HUDEP-2 (cell line): ENCODE data around the gene FAM50A.

ENCODE experiments used
- DNase-seq, 76 experiments: peaks; one replicate each; lab custom pipeline; 2025; ENCODE audit not compliant: unreplicated experiment in 76 of 76; lab: John Stamatoyannopoulos, UW

The FAM50A gene

DNA sequence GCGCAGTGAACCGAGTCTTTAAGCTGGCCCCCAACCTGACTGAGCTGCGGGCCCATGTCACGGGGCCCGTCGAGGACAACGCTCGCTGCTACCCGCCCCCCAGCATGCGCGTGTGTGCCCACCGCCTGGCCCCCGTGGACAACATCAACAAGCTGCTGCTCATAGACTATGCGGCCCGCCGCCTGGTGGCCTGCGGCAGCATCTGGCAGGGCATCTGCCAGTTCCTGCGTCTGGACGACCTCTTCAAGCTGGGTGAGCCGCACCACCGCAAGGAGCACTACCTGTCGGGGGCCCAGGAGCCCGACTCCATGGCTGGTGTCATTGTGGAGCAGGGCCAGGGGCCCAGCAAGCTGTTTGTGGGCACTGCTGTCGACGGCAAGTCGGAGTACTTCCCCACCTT lies 16.4 kb downstream of the FAM50A start:
- no peak for DNase-seq

DNA sequence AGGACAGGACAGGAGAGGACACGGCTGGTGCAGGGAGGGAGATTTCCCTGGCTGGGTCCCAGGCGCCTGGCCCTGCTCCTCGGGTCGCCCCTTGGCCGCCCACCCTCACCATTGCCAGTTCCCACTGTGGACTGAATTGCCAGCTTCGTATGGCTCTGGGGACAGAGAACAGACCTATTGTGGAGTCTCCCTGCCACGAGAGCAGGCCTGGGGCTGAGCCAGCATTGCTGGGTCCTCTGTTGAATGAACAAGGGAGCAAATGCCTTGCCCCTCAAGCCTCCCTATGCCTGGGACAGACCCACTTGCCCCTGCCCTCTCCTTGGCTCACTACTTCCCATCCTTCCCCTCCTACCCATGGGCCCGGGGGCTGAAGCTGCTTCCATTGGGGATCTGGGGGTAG lies 18.5 kb downstream of the FAM50A start:
- no peak for DNase-seq

DNA sequence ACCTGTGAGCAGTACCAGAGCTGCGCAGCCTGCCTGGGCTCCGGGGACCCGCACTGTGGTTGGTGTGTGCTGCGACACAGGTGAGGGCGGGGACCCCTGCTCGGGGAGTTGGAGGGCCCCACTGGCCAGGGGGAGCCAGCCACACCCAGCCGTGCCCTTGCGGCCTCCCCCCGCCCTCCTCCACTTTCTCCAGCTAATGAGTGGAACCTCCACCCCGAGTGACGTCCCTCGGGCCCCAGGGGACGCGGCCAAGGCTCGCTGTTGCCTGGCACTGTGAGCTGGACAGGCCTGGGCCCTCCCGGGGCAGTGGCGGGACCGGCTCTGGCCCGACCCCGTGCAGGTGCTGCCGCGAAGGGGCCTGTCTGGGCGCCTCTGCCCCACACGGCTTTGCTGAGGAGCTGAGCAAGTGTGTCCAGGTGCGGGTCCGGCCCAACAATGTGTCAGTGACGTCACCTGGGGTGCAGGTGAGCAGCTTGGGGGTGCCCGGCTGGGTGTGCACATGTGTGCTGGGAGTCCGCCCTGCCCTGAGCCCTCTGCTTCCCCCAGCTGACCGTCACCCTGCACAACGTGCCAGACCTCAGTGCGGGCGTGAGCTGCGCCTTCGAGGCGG lies 19.8 kb downstream of the FAM50A start:
- no peak for DNase-seq

DNA sequence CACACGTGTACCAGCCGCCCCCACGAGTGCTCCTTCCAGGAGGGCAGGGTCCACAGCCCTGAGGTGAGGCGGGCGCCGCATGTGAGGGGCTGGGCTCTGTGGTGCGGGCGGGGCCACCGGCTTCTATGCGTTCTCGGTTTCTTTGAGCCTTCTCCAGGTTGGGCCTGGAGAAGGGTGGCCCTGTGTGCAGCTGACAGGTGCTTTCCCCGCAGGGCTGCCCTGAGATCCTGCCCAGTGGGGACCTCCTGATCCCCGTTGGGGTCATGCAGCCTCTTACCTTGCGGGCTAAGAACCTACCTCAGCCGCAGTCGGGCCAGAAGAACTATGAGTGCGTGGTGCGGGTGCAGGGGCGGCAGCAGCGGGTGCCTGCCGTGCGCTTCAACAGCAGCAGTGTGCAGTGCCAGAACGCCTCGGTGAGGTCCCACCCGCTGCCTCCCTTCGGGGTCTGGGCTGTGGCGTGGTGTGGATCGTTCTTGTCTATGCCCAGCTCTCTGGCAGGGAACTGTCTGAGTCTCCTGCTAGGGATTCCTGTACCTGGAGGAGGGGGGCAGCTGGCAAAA lies 20.9 kb downstream of the FAM50A start:
- DNase-seq = no peak

DNA sequence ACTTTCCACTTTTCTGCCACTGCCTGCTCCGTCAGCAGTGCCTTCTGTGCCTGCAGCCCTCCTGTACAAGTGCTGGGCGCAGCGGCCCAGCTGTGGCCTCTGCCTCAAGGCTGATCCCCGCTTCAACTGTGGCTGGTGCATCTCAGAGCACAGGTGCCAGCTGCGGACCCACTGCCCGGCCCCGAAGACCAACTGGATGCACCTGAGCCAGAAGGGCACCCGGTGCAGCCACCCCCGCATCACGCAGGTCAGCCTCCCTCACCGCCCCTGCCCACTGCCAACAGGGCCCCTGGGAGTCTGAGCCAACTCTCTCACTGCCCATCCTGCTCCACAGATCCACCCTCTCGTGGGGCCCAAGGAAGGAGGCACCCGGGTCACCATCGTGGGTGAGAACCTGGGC lies 21.7 kb downstream of the FAM50A start:
- DNase-seq = no peak

DNA sequence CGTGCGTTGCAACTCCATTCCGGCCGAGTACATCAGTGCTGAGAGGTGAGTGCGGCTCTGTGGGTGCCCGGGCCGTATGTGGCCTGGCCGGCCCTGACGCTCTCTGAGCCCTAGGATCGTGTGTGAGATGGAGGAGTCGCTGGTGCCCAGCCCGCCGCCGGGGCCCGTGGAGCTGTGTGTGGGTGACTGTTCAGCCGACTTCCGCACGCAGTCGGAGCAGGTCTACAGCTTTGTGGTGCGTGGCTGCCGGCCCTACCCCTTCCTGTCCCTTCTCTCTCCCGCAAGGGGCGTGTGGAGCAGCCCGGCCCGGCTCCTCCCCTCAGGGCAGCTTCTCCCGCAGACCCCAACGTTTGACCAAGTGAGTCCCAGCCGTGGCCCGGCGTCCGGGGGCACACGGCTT lies 22.1 kb downstream of the FAM50A start:
- no peak for DNase-seq

DNA sequence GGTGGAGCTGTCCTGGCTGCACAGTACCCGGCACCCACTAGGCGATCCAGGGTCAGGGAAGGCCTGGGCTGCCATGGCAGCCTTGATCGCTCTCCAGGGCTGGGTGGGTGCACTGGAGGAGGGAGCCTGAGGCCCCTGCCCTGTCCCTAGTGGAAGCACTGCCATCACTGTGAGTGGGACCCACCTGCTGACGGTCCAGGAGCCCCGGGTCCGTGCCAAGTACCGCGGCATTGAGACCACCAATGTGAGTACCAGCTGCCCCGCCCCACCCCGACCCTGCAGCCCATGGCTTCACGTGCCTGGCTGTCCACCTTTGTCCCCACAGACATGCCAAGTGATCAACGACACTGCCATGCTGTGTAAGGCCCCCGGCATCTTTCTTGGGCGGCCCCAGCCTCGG lies 23.0 kb downstream of the FAM50A start:
- DNase-seq = no peak

DNA sequence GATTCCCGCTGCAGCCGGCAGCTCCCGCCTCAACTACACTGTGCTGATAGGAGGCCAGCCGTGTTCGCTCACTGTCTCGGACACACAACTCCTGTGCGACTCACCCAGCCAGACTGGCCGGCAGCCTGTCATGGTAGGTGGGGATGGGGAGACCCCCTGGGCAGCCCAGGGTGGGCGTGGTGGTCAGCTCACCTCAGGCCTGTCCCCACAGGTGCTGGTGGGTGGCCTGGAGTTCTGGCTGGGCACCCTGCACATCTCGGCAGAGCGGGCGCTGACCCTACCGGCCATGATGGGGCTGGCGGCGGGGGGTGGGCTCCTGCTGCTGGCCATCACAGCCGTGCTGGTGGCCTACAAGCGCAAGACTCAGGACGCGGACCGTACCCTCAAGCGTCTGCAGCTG lies 23.6 kb downstream of the FAM50A start:
- no peak for DNase-seq

DNA sequence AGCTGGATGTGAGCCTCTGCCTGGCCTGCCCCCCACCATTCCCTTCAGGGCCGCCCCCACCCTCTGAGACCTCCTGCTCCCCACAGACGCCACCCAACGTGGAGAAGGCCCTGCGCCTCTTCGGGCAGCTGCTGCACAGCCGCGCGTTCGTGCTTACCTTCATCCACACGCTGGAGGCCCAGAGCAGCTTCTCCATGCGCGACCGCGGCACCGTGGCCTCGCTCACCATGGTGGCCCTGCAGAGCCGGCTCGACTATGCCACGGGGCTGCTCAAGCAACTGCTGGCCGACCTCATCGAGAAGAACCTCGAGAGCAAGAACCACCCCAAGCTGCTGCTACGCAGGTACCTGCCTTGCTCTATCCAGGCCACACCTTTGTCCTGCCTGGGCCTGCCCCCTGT lies 24.3 kb downstream of the FAM50A start:
- DNase-seq = no peak

DNA sequence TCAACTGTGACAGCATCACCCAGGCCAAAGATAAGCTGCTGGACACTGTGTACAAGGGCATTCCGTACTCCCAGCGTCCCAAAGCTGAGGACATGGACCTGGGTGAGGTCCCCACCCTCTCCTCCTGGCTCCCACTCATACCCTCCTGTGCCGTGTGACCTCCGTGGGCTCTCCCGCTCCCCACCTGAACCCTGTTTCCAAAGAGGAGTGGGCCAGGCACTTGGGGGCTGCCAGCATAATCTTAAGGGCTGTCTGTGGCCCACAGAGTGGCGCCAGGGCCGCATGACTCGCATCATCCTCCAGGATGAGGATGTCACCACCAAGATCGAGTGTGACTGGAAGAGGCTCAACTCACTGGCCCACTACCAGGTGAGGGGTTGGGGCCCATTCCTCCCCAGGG lies 25.2 kb downstream of the FAM50A start:
- no peak for DNase-seq

DNA sequence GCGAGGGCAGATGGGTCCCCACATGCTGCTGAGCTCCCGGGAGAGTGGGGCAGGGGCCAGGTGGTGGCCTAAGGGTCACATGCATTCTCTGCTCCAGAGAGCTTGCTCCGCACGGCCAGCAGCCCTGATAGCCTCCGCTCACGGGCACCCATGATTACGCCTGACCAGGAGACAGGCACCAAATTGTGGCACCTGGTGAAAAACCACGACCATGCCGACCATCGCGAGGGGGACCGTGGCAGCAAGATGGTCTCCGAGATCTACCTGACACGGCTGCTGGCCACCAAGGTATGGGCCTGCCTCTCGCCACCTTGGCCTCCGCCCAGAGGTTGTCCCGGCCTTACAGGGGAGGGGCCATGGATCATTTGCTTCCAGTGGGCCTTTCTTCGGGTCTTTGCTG lies 25.9 kb downstream of the FAM50A start:
- DNase-seq = no peak

DNA sequence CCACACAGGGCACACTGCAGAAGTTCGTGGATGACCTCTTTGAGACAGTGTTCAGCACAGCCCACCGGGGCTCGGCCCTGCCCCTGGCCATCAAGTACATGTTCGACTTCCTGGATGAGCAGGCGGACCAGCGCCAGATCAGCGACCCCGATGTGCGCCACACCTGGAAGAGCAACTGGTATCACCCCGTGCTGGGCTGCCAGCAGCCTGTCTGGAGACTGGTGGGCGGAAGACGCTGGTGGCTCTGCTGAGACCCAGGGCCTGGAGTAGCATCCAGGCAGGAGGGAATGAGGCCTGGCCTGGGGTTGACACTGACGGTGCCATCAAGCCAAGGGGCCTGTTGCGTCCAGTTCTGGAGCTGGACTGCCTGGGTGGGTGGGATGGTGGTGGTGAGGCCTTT lies 26.5 kb downstream of the FAM50A start:
- DNase-seq = no peak

DNA sequence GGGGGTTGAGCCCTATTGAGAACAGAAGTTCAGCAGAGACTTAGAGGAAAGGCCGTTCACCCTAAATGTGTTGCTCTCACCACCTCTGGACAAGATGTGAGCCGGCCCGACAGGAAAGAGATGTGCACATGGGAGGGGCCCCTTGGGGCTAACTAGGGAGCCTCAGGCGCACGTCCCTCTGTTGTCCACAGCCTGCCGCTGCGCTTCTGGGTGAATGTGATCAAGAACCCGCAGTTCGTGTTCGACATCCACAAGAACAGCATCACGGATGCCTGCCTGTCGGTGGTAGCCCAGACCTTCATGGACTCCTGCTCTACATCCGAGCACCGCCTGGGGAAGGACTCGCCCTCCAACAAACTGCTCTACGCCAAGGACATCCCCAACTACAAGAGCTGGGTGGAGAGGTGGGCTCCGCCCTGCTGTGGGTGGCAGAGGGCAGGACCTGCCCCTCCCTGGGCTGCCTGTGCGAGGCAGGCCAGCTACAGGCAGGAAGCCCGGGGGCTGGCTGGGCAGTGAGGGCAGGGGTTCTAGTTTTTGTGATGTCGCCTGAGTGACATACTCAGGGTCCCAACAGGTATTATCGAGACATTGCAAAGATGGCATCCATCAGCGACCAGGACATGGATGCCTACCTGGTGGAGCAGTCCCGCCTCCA lies 27.1 kb downstream of the FAM50A start:
- DNase-seq = peak in 16 of 76 experiments; percentile 4 to 43 (median 22)

DNA sequence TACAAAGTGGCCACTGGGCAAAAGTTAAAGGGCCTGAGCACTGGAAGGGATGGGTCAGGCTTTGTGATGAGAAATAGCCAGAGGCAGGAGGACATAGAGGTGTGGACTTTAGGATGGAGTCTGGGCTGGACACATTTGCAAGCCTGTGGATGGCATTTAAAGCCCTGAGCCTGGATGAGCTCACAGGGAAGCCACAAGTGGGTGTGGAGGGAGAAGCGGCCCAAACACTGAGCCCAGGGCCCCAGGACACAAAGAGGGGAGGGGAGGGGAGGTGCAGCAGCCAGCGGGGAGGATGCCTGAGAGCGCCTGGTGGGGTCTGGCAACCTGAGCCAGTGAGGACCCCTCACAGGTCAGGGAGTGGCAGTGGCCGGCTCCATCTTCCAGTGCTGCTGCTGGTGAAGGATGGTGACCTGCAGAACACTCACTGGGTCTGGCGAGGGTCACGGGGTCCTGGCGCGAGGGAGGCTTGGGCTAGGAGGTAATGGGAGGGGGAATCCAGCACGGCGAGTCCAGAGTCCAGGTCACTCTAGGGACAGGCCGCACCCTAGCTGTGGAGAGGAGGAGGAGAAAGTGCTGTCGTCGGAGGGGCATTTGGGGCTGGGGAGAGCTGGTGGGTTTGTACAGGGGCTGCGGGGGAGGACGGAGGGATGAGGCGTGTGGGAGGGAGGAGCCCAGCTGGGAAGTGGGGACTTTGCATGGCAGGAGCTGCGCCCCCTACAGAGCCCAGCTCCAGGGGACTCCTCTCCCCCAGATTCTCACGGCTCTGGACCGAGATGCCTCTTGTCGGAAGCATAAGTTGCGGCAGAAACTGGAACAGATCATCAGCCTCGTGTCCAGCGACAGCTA lies 28.1 kb downstream of the FAM50A start:
- DNase-seq = no peak

DNA sequence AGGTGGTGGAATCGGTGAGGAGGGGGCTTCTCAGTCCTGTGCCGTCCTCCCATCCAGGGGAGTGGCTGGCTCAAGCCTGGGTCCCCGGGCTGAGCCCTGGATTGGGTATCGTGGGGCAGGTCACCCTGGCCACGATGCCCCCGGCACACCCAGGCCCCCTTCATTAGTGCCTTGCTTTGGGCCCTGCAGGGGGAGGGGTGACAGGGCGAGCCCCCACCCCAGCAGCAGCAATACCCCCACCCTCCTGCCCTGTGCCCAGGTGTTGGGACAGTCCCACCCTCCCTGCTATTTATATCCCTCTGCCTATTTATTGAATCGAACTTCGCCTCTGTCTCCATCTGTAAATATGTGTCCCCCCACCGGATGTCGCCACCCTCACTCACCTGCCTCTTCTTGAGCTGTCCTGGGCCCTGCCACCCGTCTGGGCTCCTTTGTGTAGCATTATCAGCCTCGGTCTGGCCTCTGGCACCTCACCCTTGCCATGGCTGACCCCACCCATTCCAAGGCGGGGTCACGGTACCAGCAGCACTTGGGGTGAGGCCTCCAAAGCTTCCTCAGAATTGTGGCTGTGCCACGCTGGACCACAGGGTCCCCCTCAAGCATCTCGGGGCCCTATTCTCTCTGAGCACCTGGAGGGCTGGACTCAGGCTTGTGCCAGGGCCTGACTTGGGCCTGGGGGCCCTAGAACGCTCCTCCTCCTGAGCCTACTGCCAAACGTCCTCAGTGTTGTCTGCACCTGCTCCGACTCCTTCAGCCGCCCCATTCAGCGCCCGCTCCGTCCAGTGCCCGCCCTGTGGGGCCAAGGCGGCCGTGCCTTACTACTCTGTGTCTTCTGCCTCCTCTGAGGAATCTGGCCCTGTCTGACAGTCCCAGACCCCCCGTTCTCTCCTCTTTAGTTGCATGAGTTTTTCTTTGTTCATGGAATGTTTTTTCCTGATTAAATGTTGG lies 29.0 kb downstream of the FAM50A start:
- peak in 55 of 76 experiments; percentile 0 to 66 (median 34) for DNase-seq

DNA sequence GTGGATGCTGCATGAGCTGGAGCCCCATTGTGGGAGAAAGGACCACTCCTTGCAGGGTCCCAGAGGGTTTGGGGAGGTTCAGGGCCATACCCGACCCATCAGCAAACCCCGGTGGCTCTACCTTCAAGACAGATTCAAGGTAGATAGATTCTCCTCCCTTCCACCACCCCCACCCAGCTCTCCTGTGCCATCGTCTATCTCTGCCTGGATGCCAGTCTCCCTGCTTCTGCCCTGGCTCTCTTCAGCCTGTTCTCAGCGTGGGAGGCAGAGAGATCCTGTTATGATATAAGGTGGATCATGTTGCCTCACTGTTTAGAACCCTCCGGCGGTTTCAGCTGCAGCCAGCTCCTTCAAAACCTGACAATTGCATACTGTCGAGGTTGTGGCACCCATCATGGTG lies 29.7 kb downstream of the FAM50A start:
- peak in 2 of 76 experiments; percentile 2 to 4 for DNase-seq

DNA sequence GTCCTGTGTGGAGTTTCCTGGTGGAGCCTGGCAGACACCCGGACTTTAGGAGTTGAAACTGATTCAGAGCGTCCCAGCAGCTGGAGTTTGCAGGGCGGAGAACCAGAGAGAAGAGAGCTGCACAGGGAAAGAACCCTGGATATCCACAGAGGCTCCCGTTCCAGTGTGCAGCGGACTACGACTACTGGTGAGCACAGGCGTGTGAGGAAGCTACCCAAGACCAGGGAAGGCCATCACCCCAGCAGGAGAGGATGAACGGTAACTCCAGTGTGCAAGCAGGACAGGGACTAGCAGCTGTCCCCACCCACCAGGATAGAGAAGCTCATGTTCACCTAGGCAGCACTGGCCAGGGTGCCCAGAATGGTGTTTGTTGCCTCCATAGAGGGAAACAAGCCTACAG lies 32.9 kb downstream of the FAM50A start:
- DNase-seq = no peak

DNA sequence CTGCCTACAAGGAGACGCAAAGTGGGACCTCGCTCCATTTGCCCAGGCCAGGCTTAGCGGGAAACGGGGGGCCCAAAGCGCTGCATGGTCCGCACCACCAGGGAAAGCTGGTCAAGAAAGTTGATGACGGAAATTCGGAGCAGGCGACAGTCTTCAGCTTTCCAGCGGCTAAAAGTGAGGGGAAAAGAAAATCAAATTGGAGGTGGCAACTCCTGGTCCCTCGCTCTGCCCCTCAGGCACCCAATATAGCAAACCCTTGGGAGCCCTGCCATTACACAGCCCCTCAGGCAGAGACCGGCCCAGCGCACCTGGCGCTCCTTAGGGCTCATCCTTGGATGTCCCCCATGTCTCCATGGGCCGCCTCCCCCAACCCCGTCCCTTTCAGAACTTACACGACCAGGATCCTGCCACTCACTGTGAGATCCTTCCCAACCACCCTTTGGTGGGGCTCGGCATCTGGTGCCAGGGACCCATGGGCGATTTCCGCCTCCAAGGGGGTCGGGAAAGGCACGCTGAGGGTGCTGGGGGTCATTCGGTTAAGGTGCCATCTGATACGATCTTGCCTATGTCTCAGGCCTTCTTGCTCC lies 34.0 kb downstream of the FAM50A start:
- DNase-seq = peak in 1 of 76 experiments; percentile 3

DNA sequence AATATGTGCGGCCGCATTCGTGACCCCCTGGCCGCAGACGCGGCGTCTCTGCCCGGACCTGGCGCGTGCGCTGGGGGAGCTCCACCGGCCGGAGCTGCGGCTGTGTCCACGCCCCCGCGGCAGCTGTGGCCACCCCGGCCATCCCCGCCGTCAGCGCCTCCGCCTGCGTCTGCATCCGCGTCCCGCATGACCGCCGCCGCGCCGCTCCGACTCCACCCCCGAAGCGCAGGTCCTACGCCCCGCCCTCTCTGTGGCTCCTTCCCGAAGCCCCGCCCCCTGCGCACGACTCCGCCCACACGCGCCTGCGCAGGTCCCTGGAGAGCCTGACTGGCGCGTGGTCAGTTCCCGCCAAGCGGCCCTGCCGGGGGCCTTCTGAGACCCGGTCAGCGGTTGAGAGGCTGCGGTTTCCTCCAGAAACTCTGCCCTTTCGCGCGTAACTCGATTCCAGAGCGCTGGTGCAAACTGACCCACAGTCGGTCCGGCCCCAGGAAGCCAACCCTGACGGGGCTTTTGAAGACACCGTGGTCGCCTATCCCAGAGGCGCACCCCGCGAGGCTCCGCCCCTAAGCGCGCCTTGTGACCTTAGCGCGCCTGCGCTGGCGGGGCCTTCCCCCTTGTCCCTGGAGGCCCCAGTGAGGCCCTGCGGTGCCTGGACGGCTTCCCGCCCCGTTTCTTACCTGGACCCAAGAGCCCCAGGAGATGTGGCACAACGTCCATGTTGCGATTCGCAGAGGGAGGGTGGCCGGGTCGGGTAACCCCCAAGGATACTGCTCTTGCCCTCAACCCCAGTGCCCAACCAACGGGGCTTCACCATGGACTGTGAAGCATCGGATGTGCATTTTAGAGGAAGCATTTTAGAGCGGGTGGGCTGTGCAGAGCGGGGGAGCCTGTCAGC lies 35.0 kb downstream of the FAM50A start, which contains the start of gene LAGE3:
TSS of gene LAGE3 (minus strand) at position 554 of the 895 bp plus-strand sequence. CDS start at position 188, 366 bp downstream.
- peak in 75 of 76 experiments; percentile 3 to 95 (median 85) for DNase-seq
